Measurements from ENCODE around the gene LAGE3. TPM values are rescaled to one million over a fixed set of nuclear protein-coding genes. Genes with fewer than 3 reads are reported as not detected.

LAGE3 gene
- total and polyA plus RNA-seq, 2 experiments from 2014 or later: 71.2 to 71.4 TPM

- no peak for TF ChIP-seq CTCF (IDR thresholded peaks at IDR 0.05; ENCODE audit: low read depth, low read length)
- Histone ChIP-seq H3K4me3 (no peak overlapping the region), H3K9me3 (ENCODE audit: low read depth) (no peaks in the 10 kb centered on the region), H3K36me3 (no peaks in the 10 kb centered on the region), H3K27me3 (no peaks in the 10 kb centered on the region), H3K4me1 (ENCODE audit: low read depth) (no peaks in the 10 kb centered on the region), H3K27ac (no peak overlapping the region)
- DNase-seq (ENCODE audit: low read depth in 1 of 2, low spot score in 1 of 2): no peak
Measured at GRCh38 chrX:154464806-154465365, 14.2 kb downstream of the LAGE3 start.

GRCh38 chrX:154463611-154464220 is 15.4 kb downstream of the LAGE3 start:
- Histone ChIP-seq H3K4me1 (ENCODE audit: low read depth) (no peaks in the 10 kb centered on the region), H3K9me3 (ENCODE audit: low read depth) (no peaks in the 10 kb centered on the region), H3K27ac (no peak overlapping the region), H3K36me3 (no peaks in the 10 kb centered on the region), H3K4me3 (no peak overlapping the region), H3K27me3 (no peaks in the 10 kb centered on the region)
- no peak for DNase-seq (ENCODE audit: low read depth in 1 of 2, low spot score in 1 of 2)
- TF ChIP-seq CTCF (IDR thresholded peaks at IDR 0.05; ENCODE audit: low read depth, low read length): no peak

- no peaks in the 10 kb centered on the region for H3K4me1 ChIP-seq (ENCODE audit: low read depth)
- H3K27me3 ChIP-seq: no peaks in the 10 kb centered on the region
- H3K9me3 ChIP-seq (ENCODE audit: low read depth): no peaks in the 10 kb centered on the region
- TF ChIP-seq CTCF (IDR thresholded peaks at IDR 0.05; ENCODE audit: low read depth, low read length): no peak
- DNase-seq (ENCODE audit: low read depth in 1 of 2, low spot score in 1 of 2): no peak
- no peaks in the 10 kb centered on the region for H3K36me3 ChIP-seq
- no peak overlapping the region for H3K4me3 ChIP-seq
- no peak overlapping the region for H3K27ac ChIP-seq
Measured at GRCh38 chrX:154462396-154462795, 16.7 kb downstream of the LAGE3 start.

- no peak for DNase-seq (ENCODE audit: low read depth in 1 of 2, low spot score in 1 of 2)
- Histone ChIP-seq H3K4me3 (no peak overlapping the region), H3K9me3 (ENCODE audit: low read depth) (no peaks in the 10 kb centered on the region), H3K36me3 (no peaks in the 10 kb centered on the region), H3K27ac (no peak overlapping the region), H3K4me1 (ENCODE audit: low read depth) (no peaks in the 10 kb centered on the region), H3K27me3 (no peaks in the 10 kb centered on the region)
- TF ChIP-seq CTCF (IDR thresholded peaks at IDR 0.05; ENCODE audit: low read depth, low read length): no peak
Measured at GRCh38 chrX:154460326-154460725, 18.8 kb downstream of the LAGE3 start.

- no peaks in the 10 kb centered on the region for H3K36me3 ChIP-seq
- no peak for DNase-seq (ENCODE audit: low read depth in 1 of 2, low spot score in 1 of 2)
- H3K9me3 ChIP-seq (ENCODE audit: low read depth): no peaks in the 10 kb centered on the region
- H3K27me3 ChIP-seq: no peaks in the 10 kb centered on the region
- H3K27ac ChIP-seq: no peak overlapping the region
- no peak for TF ChIP-seq CTCF (IDR thresholded peaks at IDR 0.05; ENCODE audit: low read depth, low read length)
- H3K4me3 ChIP-seq: no peak overlapping the region
- H3K4me1 ChIP-seq (ENCODE audit: low read depth): no peaks in the 10 kb centered on the region
Measured at GRCh38 chrX:154459832-154460231, 19.2 kb downstream of the LAGE3 start.

All from cardiac muscle cell (in vitro differentiated cells and primary cell).